Progenitor cell of endocrine pancreas (in vitro differentiated cells): ENCODE data around the gene SFRP4. TPM values are rescaled to one million over a fixed set of nuclear protein-coding genes. Genes with fewer than 3 reads are reported as not detected.

ENCODE experiments used
- DNase-seq: peaks from one replicate; pipeline ENCODE4 v3.0.0; 2021; ENCODE audit warnings: low spot score; ENCODE audit not compliant: unreplicated experiment
- H3K27ac Mint-ChIP-seq: 2 replicates; pipeline ENCODE4 v1.8.0; 2021; ENCODE audit warnings: mild to moderate bottlenecking, moderate library complexity, mixed read lengths
- H3K27me3 Mint-ChIP-seq: 2 replicates; pipeline ENCODE4 v1.8.0; 2021; ENCODE audit warnings: mixed read lengths
- H3K36me3 Mint-ChIP-seq: 2 replicates; pipeline ENCODE4 v1.8.0; 2022; ENCODE audit warnings: mixed read lengths; ENCODE audit not compliant: insufficient read depth
- H3K4me1 Mint-ChIP-seq: 2 replicates; pipeline ENCODE4 v1.8.0; 2021; ENCODE audit warnings: low read depth, mixed read lengths
- H3K4me3 Mint-ChIP-seq: 2 replicates; pipeline ENCODE4 v1.8.0; 2021; ENCODE audit warnings: low read depth, mild to moderate bottlenecking, moderate library complexity, mixed read lengths
- H3K9me3 Mint-ChIP-seq: 2 replicates; pipeline ENCODE4 v1.8.0; 2021; ENCODE audit warnings: low read depth, mixed read lengths
- CTCF ChIP-seq: fragments of 200-600 bp; sonication (generic); IDR thresholded peaks from one replicate; pipeline ENCODE4 v1.5.0; 2021; ENCODE audit warnings: antibody characterized with exemption, mild to moderate bottlenecking; ENCODE audit not compliant: unreplicated experiment
- long read RNA-seq: library from polyadenylated mRNA; unstranded; transcript quantifications from one replicate; pipeline ENCODE4 v2.0.0, GENCODE V29; 2020
- total RNA-seq: library from RNA; stranded (reverse); gene quantifications from 2 replicates; pipeline ENCODE4 v1.2.1, GENCODE V29; 2021

Gene SFRP4
- not detected in 2 replicates for total RNA-seq
- long read RNA-seq, partial matches to known transcripts, result 0 of 1 reads
- long read RNA-seq, other reads (novel, unspliced or antisense), result 0 of 1 reads

DNA sequence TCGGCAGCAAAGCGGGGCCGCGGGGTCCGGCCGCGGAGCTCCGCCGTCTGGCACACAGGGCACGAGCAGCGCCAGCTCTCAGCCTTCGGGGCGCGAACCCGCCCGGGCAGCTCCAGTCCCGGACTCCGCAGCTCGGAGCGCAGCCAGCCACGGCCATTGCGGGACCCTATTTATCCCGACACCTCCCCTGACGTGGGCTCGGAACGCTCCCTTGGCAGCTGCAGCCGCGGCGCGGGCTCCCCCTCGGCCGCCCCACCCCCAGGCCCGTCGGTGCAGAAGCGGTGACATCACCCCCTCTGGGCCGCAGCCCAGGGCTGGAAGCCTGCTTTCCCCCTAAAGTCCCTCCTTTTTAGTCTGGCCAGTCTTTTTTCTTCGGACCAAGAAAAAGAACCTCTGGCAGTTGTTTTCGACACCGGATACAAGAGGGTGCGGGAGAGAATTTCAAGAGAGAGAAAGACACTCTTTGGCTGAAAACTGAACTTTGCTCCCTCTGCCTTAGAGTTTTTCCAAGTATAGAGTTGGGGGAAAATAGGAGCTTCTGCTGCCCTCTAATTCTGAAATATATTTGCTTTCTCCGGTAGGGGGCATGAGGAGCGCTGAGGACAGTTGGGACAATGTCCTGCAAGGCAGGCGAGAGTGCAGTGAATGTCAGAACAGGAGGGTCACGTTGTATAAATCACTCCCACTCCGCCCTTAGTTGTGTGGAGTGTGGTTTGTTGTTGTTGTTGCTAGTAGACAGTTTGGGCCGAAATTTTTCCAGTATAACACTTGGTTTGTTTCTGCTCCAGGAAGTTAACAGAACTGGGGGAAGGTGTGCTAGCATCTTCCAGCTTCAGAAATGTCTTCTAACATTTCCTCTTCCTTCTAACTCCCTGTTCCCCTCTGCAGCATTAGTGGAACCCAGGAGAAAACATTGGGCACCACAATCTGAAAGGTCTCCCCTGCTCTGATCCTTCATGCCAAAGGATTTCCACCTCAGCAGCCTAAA is at the start of gene SFRP4:
TSS of gene SFRP4 (minus strand) at position 145 of the 988 bp plus-strand sequence. CDS start 280 bp downstream, outside the sequence.
- H3K4me3 Mint-ChIP-seq, result peak within 1 kb of the TSS; percentile 67
- H3K9me3 Mint-ChIP-seq, result no peaks in the 10 kb centered on the region
- H3K36me3 Mint-ChIP-seq, result no peaks in the 10 kb centered on the region
- DNase-seq, result peak; percentile 27
- TF ChIP-seq CTCF, result peak; percentile 75
- peaks cover 6% of the 10 kb centered on the region for H3K4me1 Mint-ChIP-seq
- peaks cover 91% of the 10 kb centered on the region for H3K27me3 Mint-ChIP-seq
- no peak within 1 kb of the TSS for H3K27ac Mint-ChIP-seq

- no peaks in the 10 kb centered on the region for H3K9me3 Mint-ChIP-seq
- no peak overlapping the region for H3K4me3 Mint-ChIP-seq
- H3K27ac Mint-ChIP-seq, result no peak overlapping the region
- no peak for TF ChIP-seq CTCF
- no peak for DNase-seq
- no peaks in the 10 kb centered on the region for H3K4me1 Mint-ChIP-seq
- H3K27me3 Mint-ChIP-seq, result no peaks in the 10 kb centered on the region
- no peaks in the 10 kb centered on the region for H3K36me3 Mint-ChIP-seq
Measured at GRCh38 chr7:37964196-37964595, 47.6 kb upstream of the SFRP4 start.

GRCh38 chr7:37961251-37961650 is 44.6 kb upstream of the SFRP4 start:
- no peak overlapping the region for H3K27ac Mint-ChIP-seq
- H3K27me3 Mint-ChIP-seq, result no peaks in the 10 kb centered on the region
- no peaks in the 10 kb centered on the region for H3K9me3 Mint-ChIP-seq
- no peak for DNase-seq
- H3K36me3 Mint-ChIP-seq, result no peaks in the 10 kb centered on the region
- TF ChIP-seq CTCF, result no peak
- no peak overlapping the region for H3K4me3 Mint-ChIP-seq
- H3K4me1 Mint-ChIP-seq, result no peaks in the 10 kb centered on the region

DNA sequence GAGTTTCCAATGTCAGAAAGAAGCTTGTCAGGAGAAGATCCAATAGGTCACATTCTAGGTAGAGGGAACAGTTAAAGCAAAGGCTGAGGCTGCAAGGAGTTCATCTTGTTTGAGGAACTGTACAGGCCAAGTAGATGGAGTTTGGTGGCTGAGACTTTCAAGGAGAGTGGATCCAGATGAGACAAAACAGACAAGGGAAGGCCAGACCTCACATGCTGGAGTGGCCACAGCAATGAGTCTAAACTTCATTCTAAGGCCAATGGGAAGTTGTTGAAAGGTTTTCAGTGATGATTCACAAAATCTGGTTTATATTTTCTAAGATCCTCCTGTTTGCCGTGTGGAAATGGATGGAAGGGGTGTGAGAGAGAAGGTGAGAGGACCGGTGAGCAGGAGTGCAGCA is 43.9 kb upstream of the SFRP4 start:
- H3K9me3 Mint-ChIP-seq, result no peaks in the 10 kb centered on the region
- no peaks in the 10 kb centered on the region for H3K27me3 Mint-ChIP-seq
- no peaks in the 10 kb centered on the region for H3K36me3 Mint-ChIP-seq
- no peak for TF ChIP-seq CTCF
- H3K4me1 Mint-ChIP-seq, result no peaks in the 10 kb centered on the region
- DNase-seq, result no peak
- H3K4me3 Mint-ChIP-seq, result no peak overlapping the region
- H3K27ac Mint-ChIP-seq, result no peak overlapping the region

DNA sequence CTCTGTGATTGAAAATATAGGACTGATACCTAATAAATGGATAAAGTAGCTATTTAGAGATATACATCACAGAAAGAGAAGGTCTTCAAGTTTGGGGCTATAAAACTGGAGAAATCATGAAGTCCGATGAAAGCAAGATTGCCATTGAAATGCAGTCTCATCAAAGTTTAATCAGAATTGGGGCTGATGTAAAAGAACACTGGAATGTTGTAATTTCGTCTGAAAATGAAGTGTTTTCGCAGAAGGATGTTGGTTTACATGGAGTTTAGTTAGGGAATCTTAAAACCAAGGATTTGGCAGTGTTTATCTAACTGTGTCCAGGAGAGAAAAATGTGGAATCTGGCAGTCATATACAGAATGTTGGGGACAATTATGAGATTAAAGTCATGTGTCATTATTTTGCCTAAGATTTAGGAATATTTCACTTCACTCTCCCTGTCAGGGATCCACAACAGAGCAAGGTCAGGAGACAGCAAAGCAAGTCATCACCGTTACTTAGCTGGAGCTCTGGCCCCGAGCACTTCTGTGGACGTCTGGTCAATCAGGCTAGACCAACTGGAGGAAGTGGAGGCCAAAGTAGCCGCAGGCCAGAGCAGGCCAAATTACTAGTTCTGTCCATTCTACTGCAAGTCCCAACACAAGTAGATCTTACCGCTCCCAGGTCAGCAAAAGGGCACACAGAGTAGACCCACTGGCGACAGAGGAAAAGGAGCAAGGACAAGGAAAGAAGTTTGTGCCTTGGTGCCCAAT is 40.8 kb upstream of the SFRP4 start:
- H3K27me3 Mint-ChIP-seq, result no peaks in the 10 kb centered on the region
- TF ChIP-seq CTCF, result no peak
- H3K27ac Mint-ChIP-seq, result no peak overlapping the region
- no peak for DNase-seq
- H3K4me3 Mint-ChIP-seq, result no peak overlapping the region
- no peaks in the 10 kb centered on the region for H3K9me3 Mint-ChIP-seq
- H3K4me1 Mint-ChIP-seq, result no peaks in the 10 kb centered on the region
- no peaks in the 10 kb centered on the region for H3K36me3 Mint-ChIP-seq
